Uterus (tissue), 2 donors: ENCODE results near the gene WDR59.

Source experiments
- CTCF ChIP-seq, 4 experiments: fragments of 200-600 bp in 2 of 4; fragments of 450-650 bp in 2 of 4; sonication (generic) in 2 of 4; IDR thresholded peaks; one replicate each; pipeline ENCODE4 v1.5.1; 2016 to 2019; ENCODE audit warnings: antibody characterized with exemption in 4 of 4, mild to moderate bottlenecking in 2 of 4, moderate library complexity in 1 of 4
- POLR2A ChIP-seq, 2 donors: fragments of 450-650 bp; IDR thresholded peaks; one replicate each; pipeline ENCODE4 v1.6.1; 2016; ENCODE audit warnings: antibody characterized with exemption in 2 of 2, mild to moderate bottlenecking in 1 of 2, moderate library complexity in 1 of 2

- no peak for TF ChIP-seq CTCF (IDR thresholded peaks at IDR 0.05)
- TF ChIP-seq POLR2A (IDR thresholded peaks at IDR 0.05): no peak
Observed at GRCh38 chr16:75007443-75007842, 22.5 kb upstream of the WDR59 start.
